Activated T-helper 1 cell treated with anti-CD3 and anti-CD28 coated beads, Interleukin-12 subunit alpha, Interleukin-12 subunit beta, Interleukin-2, Interleukin-4 antibody, amounts not matched to agents 30 ng/mL and 10 ng/mL and 1 ng/mL, durations not matched to agents 14 hours and 24 hours and 36 hours (primary cell): ENCODE results near the gene LMF1. TPM values are rescaled to one million over a fixed set of nuclear protein-coding genes. Genes with fewer than 3 reads are reported as not detected.

Experiments used
- DNase-seq: peaks from one replicate; pipeline ENCODE4 v3.0.0; 2021; ENCODE audit warnings: low spot score
- H3K27ac Mint-ChIP-seq: one replicate; pipeline ENCODE4 v1.8.0; 2021; ENCODE audit warnings: mild to moderate bottlenecking, mixed read lengths
- H3K27me3 Mint-ChIP-seq: one replicate; pipeline ENCODE4 v1.8.0; 2022; ENCODE audit warnings: mild to moderate bottlenecking, moderate library complexity, mixed read lengths; ENCODE audit not compliant: insufficient read depth
- H3K36me3 Mint-ChIP-seq: one replicate; pipeline ENCODE4 v1.8.0; 2021; ENCODE audit warnings: low read depth, mixed read lengths
- H3K4me1 Mint-ChIP-seq: one replicate; pipeline ENCODE4 v1.8.0; 2021; ENCODE audit warnings: low read depth, mixed read lengths
- H3K4me3 Mint-ChIP-seq: one replicate; pipeline ENCODE4 v1.8.0; 2021; ENCODE audit warnings: mild to moderate bottlenecking, moderate library complexity, mixed read lengths
- H3K9me3 Mint-ChIP-seq: one replicate; pipeline ENCODE4 v1.8.0; 2021; ENCODE audit warnings: mixed read lengths
- intact Hi-C: fragments of 100-400 bp; cut with micrococcal nuclease; formaldehyde crosslinking; loops from one replicate; pipeline ENCODE4 v1.15.1; 2024
- total RNA-seq: library from RNA; stranded (reverse); gene quantifications from 2 replicates; pipeline ENCODE4 v1.2.3, GENCODE V29; 2022

LMF1 gene
- total RNA-seq, 1 donor from 2014 or later: 10.4 TPM

GRCh38 chr16:986925-987582, 16.3 kb upstream of the LMF1 start:
- Mint-ChIP-seq H3K27me3 (peaks cover 5% of the 10 kb centered on the region), H3K4me1 (no peaks in the 10 kb centered on the region), H3K27ac (no peak overlapping the region), H3K9me3 (no peaks in the 10 kb centered on the region), H3K4me3 (no peak overlapping the region), H3K36me3 (no peaks in the 10 kb centered on the region)
- intact Hi-C loops: no loop called here
- no peak for DNase-seq

DNA sequence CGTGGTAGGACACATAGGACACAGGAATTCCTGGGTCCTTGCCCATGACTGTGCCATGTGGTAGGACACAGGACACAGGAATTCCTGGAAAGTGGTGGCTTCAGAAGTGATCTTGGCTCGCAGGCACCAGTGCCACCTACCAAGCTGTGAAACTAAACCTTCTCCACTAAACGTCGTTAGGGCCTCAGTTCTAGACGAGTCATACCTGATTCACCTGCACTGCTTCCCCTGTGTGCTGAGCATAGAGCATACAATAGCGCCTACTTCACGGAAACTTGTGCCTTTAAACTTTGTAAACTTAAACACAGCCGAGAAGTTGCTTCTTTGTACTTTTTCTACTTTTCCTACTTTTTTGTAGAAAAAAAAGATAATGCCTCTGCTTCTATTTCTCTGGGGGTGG, 15.6 kb upstream of the LMF1 start:
- no peak for DNase-seq
- Mint-ChIP-seq H3K4me3 (no peak overlapping the region), H3K36me3 (no peaks in the 10 kb centered on the region), H3K27ac (no peak overlapping the region), H3K27me3 (peaks cover 5% of the 10 kb centered on the region), H3K4me1 (no peaks in the 10 kb centered on the region), H3K9me3 (no peaks in the 10 kb centered on the region)
- intact Hi-C loops: no loop called here

DNA sequence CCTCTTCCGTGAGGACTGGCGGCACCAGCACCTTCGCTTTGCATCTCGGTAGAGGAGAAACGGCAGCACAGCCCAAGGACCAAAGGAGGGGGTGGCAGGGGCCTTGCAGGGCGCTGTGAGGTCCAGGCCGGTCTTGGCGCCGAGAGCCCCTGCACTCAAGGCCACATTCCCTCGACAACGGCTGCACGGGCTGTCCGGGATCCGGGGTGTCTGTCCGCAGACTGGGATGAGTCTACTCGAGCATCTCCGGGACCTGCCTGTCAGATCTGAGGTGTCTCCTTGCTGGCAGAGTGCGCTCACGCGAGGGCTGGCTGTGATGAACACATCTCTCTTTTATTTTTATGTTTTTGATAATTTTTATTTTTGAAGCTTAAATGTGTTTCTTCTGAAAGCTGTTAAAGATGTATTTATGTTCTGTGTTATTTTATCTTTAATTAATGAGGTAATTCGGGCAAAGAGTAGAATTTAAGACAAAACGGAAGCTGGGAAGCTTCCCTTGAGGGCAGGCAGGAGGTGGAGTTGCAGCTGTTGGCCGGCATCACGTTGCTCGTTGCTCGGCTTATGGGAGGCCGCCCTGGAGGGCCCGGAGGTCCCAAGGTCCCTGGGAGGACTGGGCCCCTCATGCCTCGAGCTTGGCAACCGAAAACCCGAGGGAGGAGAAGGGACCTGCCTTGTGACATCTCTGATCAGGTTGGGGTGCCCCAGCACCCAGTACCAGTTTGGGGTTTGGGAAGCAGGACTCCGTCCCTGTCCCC, 15.0 kb upstream of the LMF1 start:
- intact Hi-C loops: no loop called here

DNA sequence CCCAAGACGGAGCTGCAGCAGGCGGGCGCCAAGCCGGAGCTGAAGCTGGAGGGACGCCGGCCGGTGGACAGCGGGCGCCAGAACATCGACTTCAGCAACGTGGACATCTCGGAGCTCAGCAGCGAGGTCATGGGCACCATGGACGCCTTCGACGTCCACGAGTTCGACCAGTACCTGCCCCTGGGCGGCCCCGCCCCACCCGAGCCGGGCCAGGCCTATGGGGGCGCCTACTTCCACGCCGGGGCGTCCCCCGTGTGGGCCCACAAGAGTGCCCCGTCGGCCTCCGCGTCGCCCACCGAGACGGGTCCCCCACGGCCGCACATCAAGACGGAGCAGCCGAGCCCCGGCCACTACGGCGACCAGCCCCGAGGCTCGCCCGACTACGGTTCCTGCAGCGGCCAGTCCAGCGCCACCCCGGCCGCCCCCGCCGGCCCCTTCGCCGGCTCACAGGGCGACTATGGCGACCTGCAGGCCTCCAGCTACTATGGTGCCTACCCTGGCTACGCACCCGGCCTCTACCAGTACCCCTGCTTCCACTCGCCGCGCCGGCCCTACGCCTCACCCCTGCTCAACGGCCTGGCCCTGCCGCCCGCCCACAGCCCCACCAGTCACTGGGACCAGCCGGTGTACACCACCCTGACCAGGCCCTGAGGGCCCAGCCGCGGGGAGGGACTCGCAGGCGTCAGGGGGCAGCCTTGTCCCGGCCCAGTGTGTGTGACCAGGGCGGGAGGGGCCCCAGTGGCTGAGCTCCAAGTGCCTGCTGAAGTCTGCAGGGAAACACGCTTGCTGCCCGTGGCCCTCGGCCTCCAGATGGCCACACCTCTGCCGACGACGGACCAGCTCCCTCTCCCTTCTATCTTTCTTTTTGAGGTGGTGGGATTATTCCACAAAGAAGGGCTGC, 14.2 kb upstream of the LMF1 start:
- H3K4me3 Mint-ChIP-seq: no peak overlapping the region
- intact Hi-C loops: no loop called here
- peaks cover 5% of the 10 kb centered on the region for H3K27me3 Mint-ChIP-seq
- H3K27ac Mint-ChIP-seq: no peak overlapping the region
- no peaks in the 10 kb centered on the region for H3K9me3 Mint-ChIP-seq
- no peak for DNase-seq
- no peaks in the 10 kb centered on the region for H3K36me3 Mint-ChIP-seq
- no peaks in the 10 kb centered on the region for H3K4me1 Mint-ChIP-seq

More for the DNA sequence above, 15.0 kb upstream of the LMF1 start:
- H3K9me3 Mint-ChIP-seq: no peaks in the 10 kb centered on the region
- H3K27me3 Mint-ChIP-seq: peaks cover 5% of the 10 kb centered on the region
- H3K36me3 Mint-ChIP-seq: no peaks in the 10 kb centered on the region
- H3K27ac Mint-ChIP-seq: no peak overlapping the region
- no peak for DNase-seq
- no peak overlapping the region for H3K4me3 Mint-ChIP-seq
- H3K4me1 Mint-ChIP-seq: no peaks in the 10 kb centered on the region

- intact Hi-C loops: no loop called here
- no peak overlapping the region for H3K27ac Mint-ChIP-seq
Measured at GRCh38 chr16:984121-984694, 13.4 kb upstream of the LMF1 start.

DNA sequence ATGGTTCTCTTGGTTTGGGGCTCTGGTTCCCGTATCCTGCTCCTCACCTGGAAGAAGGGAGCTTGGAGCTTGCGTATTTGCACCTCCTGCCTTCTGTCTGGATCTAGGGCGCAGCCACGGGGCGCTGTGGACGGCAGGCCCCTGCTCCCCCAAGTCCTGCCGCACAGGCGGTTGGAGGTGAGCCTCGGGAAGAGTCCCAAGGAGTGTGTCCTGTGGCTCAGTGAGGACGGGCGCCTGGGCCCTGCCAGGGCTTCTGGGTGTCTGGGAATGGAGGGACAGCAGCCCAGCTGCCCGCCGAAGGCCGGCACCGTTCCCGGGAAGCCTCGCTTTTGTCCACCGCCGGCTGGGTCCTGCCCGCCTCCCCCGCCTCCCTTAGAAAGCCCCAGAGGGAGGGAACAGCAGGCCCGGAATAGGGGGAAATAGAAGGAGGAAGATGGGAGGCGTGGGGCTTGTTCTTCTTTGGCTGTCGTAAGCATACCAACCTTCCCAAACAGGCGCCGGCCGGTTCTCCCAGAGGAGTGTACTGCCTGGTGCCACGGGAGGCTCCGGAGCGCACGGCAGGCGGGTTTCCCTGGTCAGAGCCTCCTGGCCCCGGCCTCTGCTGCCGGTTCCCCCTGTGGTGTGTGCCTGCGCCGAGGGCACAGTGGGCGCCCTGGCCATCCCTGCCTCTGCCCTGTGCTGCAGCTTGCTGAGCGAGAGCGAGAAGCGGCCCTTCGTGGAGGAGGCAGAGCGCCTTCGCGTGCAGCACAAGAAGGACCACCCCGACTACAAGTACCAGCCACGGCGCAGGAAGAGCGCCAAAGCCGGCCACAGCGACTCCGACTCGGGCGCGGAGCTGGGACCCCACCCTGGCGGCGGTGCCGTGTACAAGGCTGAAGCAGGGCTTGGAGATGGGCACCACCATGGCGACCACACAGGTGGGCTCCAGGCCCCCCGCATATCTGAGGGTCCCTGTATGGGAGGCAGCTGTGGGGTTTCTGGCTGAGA, 12.6 kb upstream of the LMF1 start:
- no peaks in the 10 kb centered on the region for H3K9me3 Mint-ChIP-seq
- peak overlapping the region; percentile 54 for H3K4me3 Mint-ChIP-seq
- H3K27me3 Mint-ChIP-seq: peaks cover 8% of the 10 kb centered on the region
- no peak for DNase-seq
- intact Hi-C loops: no loop called here
- H3K4me1 Mint-ChIP-seq: no peaks in the 10 kb centered on the region
- H3K36me3 Mint-ChIP-seq: no peaks in the 10 kb centered on the region
- no peak overlapping the region for H3K27ac Mint-ChIP-seq

More at GRCh38 chr16:984121-984694, 13.4 kb upstream of the LMF1 start:
- DNase-seq: no peak
- Mint-ChIP-seq H3K36me3 (no peaks in the 10 kb centered on the region), H3K27me3 (peaks cover 8% of the 10 kb centered on the region), H3K9me3 (no peaks in the 10 kb centered on the region), H3K4me1 (no peaks in the 10 kb centered on the region), H3K4me3 (no peak overlapping the region)

- no peak for DNase-seq
- peaks cover 9% of the 10 kb centered on the region for H3K27me3 Mint-ChIP-seq
- H3K27ac Mint-ChIP-seq: no peak overlapping the region
- no peaks in the 10 kb centered on the region for H3K4me1 Mint-ChIP-seq
- no peaks in the 10 kb centered on the region for H3K36me3 Mint-ChIP-seq
- peak overlapping the region; percentile 54 for H3K4me3 Mint-ChIP-seq
- H3K9me3 Mint-ChIP-seq: no peaks in the 10 kb centered on the region
- intact Hi-C loops: no loop called here
Measured at GRCh38 chr16:982145-983043, 11.6 kb upstream of the LMF1 start.

GRCh38 chr16:981695-982144, 10.9 kb upstream of the LMF1 start, which contains the start of gene SOX8:
TSS of gene SOX8 (plus strand) at chr16:981770. CDS start at chr16:981923, 153 bp downstream.
- intact Hi-C loops: loop anchor here (1.0 kb wide), 1 partner anchor 10 kb away; no protein-coding TSS in a partner anchor
- peak within 1 kb of the TSS; percentile 75 for H3K4me3 Mint-ChIP-seq

DNA sequence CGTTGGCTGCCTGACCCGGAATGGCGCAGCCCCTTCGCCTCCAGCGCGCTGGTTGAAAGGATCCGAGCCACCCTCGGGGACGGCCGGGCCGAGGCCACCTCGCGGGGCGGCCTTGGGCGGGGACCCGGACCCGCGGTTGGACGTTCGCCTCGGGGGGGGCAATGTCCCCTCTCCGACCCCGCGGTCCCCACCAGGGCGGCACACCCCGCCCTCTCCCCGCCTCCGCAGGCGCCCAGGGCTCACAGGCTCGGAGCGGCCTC, 9.7 kb upstream of the LMF1 start:
- no peaks in the 10 kb centered on the region for H3K9me3 Mint-ChIP-seq

More at GRCh38 chr16:981695-982144, 10.9 kb upstream of the LMF1 start, which contains the start of gene SOX8:
- Mint-ChIP-seq H3K36me3 (no peaks in the 10 kb centered on the region), H3K9me3 (no peaks in the 10 kb centered on the region), H3K4me1 (no peaks in the 10 kb centered on the region), H3K27ac (no peak within 1 kb of the TSS), H3K27me3 (peaks cover 9% of the 10 kb centered on the region)
- DNase-seq: no peak

DNA sequence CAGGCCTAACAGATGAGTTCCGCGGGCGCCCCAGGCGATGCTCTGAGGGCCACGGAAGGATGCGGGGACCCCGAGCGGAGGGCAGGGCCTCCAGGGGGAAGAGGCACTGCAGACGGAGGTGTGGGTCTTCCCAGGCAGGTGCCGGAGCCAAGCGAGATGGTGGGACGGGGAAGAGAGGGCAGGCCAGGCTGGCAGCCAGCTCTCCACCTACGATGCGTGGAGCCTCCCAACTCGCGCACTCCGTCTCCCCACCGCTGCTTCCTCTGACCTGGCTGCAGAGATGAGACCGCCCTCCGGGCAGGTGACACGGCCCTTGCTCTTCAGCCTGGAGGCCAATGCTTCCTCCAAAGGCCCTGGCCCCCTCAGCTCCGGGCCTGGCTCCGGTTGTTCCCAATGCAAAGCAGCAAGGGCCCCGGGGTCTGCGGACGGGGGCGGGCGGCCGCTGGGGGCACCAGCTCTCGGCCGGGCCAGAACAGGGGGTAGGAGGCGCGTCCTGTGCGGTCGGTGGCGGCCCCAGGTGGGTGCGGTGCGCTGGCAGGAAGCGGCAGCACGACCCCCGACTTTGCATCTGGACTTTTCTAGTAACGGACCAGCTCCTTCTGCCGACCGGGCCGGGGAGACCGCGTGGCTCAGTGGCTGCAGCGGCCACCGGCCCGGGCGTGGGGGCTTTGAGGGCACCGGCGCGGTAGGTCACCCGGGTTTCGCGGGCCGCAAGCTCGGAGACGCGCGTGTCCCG, 9.2 kb upstream of the LMF1 start:
- Mint-ChIP-seq H3K4me1 (no peaks in the 10 kb centered on the region), H3K27ac (no peak overlapping the region), H3K9me3 (no peaks in the 10 kb centered on the region), H3K36me3 (no peaks in the 10 kb centered on the region), H3K27me3 (peaks cover 9% of the 10 kb centered on the region), H3K4me3 (no peak overlapping the region)
- intact Hi-C loops: loop anchor here (10.0 kb wide), 1 partner anchor 235 kb away; the partner anchor contains the start of gene CIAO3
- no peak for DNase-seq

More for the DNA sequence above, 9.7 kb upstream of the LMF1 start:
- Mint-ChIP-seq H3K4me3 (no peak overlapping the region), H3K36me3 (no peaks in the 10 kb centered on the region), H3K4me1 (no peaks in the 10 kb centered on the region), H3K27me3 (peaks cover 9% of the 10 kb centered on the region), H3K27ac (no peak overlapping the region)
- DNase-seq: no peak
- intact Hi-C loops: no loop called here
